Adipose tissue (tissue), 3 donors: Measurements from ENCODE around the gene XIRP1. TPM values are rescaled to one million over a fixed set of nuclear protein-coding genes. Genes with fewer than 3 reads are reported as not detected.

Source experiments
- H3K27ac ChIP-seq: one replicate; pipeline ENCODE4 v1.5.1; 2013; ENCODE audit warnings: low read depth, low read length
- WGBS, 3 donors: extraction: QIAGEN DNeasy Blood & Tissue Kit; methylation state at CpG; one replicate each; pipeline ENCODE4 v1.1.7; 2013; 5-methylcytosine and 5-hydroxymethylcytosine counted together
- polyA plus RNA-seq, 3 donors: library from polyadenylated mRNA; stranded (reverse); fragments of 200-250 nt; gene quantifications; one replicate each; pipeline ENCODE4 v1.2.3, GENCODE V29; 2013
- donor health status: healthy with polysubstance abuse.
- donor health status: Bipolar disorder and iron deficiency.
- donor health status: healthy.

Gene XIRP1
- polyA plus RNA-seq, 3 donors, result 0.37 to 0.67 (median 0.51) TPM

GRCh38 chr3:39137991-39138803 lies 54.2 kb downstream of the XIRP1 start:
- 94 to 96% (median 96%) methylated on average over 10 of the region's 10 CpGs for WGBS, 3 donors
- no peak overlapping the region for H3K27ac ChIP-seq

- H3K27ac ChIP-seq, result no peak overlapping the region
- WGBS, 3 donors, result 96 to 98% (median 97%) methylated on average over 16 to 18 of the region's 18 CpGs
Observed at GRCh38 chr3:39137435-39137936, 54.9 kb downstream of the XIRP1 start.

GRCh38 chr3:39136533-39137434 lies 55.6 kb downstream of the XIRP1 start:
- 90 to 91% (median 91%) methylated on average over 20 to 21 of the region's 21 CpGs for WGBS, 3 donors
- no peak overlapping the region for H3K27ac ChIP-seq

GRCh38 chr3:39135170-39135805 lies 57.1 kb downstream of the XIRP1 start:
- 59 to 76% (median 68%) methylated on average over 8 of the region's 8 CpGs for WGBS, 3 donors
- H3K27ac ChIP-seq, result no peak overlapping the region

GRCh38 chr3:39134305-39134704 lies 58.1 kb downstream of the XIRP1 start:
- no peak overlapping the region for H3K27ac ChIP-seq
- 79 to 88% (median 80%) methylated on average over 7 of the region's 7 CpGs for WGBS, 3 donors

- H3K27ac ChIP-seq, result no peak overlapping the region
Observed at GRCh38 chr3:39133822-39134221, 58.6 kb downstream of the XIRP1 start.

More at GRCh38 chr3:39133822-39134221, 58.6 kb downstream of the XIRP1 start:
- WGBS, 3 donors, result 77 to 79% (median 78%) methylated on average over 6 of the region's 6 CpGs

Other genes starting within 250 kb of the XIRP1 start
- gene SCN11A, start 140.7 kb downstream of the XIRP1 start, polyA plus RNA-seq, result under 1 TPM; 0.07 to 0.22 (median 0.21) TPM
- 10 to 100 TPM; 10.3 to 15.0 (median 11.3) TPM for gene WDR48, start 140.6 kb downstream of the XIRP1 start, polyA plus RNA-seq
- 10 to 100 TPM; 29.4 to 40.1 (median 34.4) TPM for gene GORASP1, start 85.0 kb downstream of the XIRP1 start, polyA plus RNA-seq
- 1 to 10 TPM; 2.1 to 5.4 (median 2.7) TPM for gene TTC21A, start 84.9 kb downstream of the XIRP1 start, polyA plus RNA-seq
- 100 to 1,000 TPM in 1 of 3 donors, 10 to 100 TPM in 2; 23.7 to 178 (median 93.9) TPM for gene CSRNP1, start 39.0 kb downstream of the XIRP1 start, polyA plus RNA-seq
- gene CX3CR1, start 87.4 kb upstream of the XIRP1 start, polyA plus RNA-seq, result under 1 TPM; 0.24 to 0.45 (median 0.34) TPM
- not detected for gene CCR8, start 137.1 kb upstream of the XIRP1 start, polyA plus RNA-seq
- 10 to 100 TPM; 19.3 to 41.8 (median 22.7) TPM for gene SLC25A38, start 190.8 kb upstream of the XIRP1 start, polyA plus RNA-seq
- gene RPSA, start 214.1 kb upstream of the XIRP1 start, polyA plus RNA-seq, result 1,000 to 10,000 TPM; 1,362 to 1,817 (median 1,440) TPM